ENCODE results near the gene RAE1.
A peak's percentile ranks its signal among the peaks of the same experiment; 100 is the strongest.

The RAE1 gene

DNA sequence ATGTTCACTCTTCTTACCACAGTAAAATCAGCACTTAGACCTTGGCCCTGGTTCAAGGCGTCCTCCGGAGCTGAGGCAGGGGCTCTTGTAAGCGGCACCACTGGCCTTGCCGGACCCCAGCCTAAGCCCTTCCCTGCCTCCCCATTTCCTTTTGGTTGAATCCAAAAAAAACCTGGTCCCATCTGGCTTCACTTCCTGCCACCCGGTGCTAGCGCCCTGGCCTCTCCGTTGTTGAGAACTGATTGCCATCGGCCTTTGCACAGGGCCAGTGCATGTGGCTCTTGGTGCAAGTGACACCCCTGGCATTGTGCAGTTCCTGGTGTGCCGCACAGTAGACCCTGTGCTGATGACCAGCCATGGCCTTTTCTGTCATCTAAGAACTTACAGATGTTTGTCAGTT is 21.1 kb downstream of the RAE1 start:
- no peak for DNase-seq (ENCODE audit: low spot score)

DNA sequence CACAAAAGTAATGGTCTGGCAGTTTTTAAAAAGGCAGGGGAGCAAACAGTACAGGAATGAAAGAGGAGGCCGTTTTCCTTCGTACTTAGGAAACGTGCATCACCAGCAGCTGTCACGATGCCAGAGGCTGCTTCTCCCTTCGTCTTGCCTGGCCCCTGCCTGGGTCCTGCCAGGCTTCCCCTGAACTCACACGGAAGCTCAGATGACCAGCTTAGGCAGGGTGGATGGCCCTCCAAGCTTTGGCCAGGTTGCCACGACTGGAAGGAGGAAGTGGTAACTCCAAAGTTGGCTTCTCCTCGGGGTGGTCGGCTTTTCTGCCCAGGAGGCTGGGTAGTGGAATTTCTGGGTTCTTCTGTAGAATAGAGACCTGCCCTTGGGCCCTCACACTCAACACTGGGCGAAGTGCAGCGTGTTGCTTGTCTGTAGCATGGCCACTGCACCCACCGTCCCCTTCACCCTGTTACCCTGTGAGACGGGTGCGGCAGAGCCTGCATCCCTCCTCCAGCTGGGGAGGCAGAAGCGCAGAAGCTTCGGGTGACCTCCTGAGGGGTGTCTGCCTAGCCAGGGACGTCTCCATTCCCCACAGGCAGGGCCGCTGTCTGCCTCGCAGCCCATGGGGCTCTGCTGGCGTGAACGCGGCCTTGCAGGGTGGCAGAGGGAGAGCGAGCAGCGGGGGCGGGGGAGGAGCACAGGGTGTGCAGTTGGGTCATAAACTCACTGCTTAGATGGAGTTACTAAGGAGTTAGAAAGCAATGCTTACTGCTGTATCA is 21.7 kb downstream of the RAE1 start:
- no peak for DNase-seq (ENCODE audit: low spot score)

DNA sequence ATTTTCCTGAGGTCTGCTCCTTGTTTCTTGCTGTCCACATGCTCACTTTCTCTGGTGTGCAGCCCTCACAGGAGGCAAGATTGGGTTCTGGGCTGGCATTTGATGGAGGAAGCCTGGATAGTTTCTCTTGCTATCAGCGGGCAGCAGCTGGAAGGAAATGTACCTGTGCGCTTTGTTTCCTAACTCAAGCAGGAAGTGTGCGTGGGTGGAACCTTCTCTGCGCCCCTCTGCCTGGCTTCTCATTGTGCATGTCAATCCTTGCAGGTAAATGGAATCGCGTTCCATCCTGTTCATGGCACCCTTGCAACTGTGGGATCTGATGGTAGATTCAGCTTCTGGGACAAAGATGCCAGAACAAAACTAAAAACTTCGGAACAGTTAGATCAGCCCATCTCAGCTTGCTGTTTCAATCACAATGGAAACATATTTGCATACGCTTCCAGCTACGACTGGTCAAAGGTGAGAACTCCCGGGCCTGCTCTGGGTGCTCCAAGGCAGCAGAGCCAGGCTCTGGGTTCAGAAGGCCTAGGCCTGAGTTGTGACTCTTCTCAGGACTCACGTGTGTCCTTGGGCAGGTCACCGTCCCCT is 23.4 kb downstream of the RAE1 start:
- no peak for DNase-seq (ENCODE audit: low spot score)

DNA sequence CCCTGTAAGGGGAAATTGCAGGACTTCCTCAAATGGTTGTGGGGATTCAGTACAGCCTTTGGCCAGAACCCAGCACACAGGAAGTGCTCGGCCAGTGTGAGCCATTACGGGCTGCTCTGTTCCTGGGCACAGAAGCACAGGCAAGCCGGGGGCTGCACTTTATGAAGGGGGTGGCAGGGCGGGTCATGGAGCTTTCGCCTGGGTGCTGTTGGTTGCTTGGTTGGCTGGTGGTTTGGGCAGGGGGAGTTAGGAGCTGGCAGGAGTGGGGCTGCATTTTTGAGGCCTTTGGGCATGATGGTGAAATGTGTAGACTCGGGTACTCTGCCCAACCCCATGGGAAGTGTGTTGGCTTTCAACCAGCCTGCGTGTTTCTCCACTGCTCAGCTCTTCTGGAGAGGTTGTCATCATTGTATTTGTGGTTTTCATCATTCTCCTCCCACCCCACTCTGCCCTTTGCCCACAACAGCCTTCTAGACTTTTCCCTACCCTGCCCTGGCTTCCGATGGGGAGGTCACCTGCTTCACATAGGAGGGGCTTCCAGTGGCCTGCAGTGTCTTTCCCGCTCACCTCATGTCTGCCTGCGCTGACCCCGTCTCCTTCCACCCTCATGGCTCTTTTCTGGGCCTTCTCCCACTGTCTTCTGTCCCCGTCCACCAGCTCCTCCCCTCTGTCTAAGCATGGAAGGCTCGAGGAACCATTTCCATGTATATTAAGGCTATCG is 24.0 kb downstream of the RAE1 start:
- no peak for DNase-seq (ENCODE audit: low spot score)

DNA sequence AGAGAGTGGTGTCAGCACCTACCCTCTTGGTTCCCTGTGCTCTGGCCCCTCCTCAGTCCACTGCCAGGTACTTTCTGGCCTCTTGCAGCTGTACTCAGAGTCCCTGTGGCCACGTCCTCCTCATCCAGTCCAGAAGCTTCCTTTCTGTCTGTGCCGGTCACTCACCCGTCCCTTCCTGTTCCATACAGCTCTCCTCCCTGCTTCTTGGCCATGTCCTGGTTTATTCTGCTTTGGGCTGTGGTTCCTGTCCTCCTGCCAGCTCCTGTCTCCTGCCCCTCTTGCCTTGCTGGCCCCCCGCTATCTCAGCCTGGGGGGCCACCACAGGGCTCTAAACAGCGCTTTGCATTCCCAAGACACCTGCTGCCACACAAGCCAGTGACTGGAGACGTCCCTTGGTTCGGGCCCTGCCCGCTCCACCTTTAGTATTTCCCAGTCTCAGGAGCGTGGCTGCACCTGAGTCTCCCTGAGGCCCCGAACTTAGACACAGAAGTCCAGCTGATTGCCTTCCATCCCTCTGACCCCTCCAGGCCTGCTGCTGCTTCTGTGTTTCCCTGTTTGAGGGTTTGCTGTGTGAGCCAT is 24.7 kb downstream of the RAE1 start:
- no peak for DNase-seq (ENCODE audit: low spot score)

DNA sequence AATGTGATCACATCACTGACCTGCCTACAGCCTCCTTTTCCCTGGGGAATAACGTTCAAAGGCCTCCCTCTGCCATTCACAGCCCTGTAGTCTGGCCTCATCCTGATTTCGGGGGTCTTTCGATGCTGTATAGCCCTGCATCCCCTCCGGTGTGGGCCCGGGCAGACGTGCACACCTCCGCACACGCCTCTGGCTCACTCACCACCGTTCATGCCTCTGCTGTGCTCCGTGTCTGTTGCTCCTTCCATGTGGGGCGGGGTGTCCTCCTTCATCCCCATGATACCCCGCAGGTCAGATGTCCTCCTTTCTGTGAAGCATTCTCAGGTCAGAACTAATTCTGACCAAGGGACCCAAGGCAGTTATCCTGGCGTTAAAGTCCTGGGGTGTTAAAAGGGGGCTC is 26.3 kb downstream of the RAE1 start:
- DNase-seq (ENCODE audit: low spot score) = no peak

DNA sequence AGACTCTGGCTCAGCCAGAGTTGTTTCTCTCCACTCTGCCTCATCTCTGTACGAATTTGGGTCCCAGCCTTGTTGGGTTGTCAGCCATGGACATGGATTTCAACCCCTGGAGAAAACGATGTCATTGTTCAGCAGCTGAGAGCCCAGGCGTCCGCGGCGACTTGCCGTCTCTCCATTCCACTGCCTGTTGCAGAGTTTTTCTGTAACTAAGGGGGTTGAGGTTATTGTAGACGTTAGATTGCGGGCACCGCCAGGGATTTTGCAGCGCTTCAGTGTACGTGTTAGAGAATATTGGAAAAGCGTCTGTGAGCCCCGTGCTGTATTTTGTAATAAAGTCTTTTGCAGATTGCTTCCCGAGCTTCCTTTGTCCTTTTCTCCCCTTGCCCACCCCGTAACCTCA is 27.1 kb downstream of the RAE1 start:
- DNase-seq (ENCODE audit: low spot score) = no peak

DNA sequence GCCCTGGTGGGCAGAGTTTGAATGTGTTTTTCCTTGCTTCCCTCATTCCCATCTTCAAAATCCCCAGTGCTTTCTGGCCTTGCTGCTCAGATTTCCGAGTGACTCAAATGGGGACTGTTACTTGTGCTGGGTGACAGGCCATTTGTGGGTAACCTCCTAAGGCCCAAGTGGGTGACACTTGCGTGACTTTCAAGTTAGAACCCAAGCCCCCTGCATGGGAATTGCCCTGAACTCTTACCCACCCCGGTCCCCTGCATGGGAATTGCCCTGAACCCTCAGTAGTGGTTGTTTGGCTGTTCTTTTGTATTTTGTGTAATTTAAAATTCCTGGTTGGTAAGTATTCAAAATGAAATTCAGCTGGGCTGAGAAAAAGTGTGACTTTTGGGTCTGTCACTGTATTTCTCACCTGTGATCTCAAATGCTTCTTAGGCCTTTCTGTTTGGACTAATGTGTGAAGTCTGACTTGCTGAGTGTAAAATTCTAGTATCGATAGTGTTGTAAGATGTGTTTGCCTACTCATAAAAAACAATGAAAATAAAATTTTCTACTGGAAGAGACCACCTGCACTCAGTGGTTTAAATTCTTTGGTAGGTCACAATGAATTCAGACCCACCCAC is 27.7 kb downstream of the RAE1 start:
- DNase-seq (ENCODE audit: low spot score) = no peak

DNA sequence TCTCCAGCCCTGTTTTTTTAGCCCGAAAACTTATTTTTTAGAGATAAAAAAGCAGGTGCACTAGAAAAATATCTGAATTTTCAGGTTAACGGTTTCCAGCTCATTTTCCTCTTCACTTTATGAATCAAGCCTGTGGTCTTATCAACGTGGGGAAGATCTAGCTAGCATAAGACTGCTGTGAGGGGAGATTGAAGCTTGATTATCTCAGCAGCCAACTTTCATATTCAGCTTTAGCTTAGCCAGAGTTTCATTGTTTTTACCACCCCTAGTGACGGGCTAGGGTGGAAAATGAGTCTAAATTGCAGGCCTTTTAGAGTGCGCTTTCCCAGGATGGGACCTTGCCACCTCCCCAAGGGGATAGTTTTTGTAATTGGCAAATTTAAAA is 28.2 kb downstream of the RAE1 start:
- DNase-seq (ENCODE audit: low spot score) = no peak

DNA sequence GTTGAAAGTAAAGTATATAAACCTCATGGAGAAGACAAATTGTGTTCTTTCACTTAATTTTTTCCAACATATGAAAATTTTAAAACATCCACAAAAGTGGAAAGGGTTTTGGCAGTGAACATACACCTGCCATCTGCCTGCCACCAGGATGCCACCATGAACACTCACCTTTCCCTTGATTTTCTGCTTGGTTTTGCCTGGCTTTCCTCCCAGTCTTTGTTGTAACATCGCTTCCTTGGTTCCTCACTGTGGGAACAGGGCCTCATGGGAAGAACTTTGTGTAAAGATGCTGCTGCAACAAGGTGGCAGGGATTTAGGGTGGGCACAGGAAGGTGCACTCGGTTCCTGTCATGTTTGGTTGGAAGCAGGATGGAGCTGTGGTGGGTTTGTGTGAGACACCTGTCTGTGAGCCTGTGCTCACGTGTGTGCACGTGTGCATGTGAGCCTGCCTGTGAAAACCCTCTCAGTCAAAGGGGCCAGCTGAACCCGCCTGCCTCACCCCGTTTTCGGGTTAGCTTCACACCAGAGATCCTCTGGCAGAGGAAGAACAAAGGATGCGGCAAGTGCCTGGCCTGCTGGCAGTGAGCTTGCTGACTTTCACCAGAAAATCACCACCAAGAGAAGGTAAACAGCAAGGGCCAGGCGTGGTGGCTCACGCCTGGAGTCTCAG is 29.2 kb downstream of the RAE1 start:
- DNase-seq (ENCODE audit: low spot score) = no peak

DNA sequence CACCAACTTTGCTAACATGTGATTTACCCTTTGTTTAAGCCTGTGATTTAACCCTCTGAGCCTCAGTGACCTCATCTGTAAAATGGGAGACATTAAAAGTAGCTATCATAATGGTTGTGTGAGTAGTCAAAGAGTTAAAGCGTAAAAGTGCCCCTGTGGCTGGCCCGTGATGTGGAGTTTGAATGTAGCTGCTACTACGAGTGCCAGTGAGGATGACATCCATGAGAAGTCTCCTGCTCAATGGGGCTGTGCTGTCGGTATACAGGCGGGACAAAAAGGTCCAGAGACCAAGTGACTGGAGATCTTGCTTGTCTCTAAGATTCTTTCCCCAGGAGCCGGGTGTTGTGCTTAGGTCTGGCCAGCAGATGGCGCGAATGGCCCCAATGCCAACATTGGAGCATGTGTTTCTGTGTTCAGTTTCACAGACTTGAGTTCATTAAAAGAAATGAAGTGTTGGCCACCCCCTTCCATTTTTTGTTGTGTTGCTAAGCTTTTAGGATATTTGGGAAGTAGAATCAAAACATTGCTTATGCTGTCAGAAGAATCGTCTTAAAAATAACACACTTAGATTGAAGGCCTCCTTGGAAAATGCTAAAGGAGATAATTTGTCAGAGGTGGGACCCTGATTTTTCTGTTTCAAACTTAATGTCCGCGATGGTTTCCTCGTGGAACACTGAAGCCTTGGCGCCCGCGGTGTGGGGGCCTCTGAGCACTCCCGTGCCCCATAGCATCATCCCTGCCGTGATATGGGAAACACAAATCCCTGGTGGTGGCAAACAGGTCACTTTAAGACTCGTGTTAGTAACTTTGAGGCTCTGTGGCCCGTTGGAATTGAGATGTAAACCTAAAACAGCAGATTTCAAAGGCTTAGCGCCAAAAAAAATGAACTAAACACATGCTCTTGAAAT is 30.8 kb downstream of the RAE1 start:
- DNase-seq (ENCODE audit: low spot score) = peak; percentile 86

DNA sequence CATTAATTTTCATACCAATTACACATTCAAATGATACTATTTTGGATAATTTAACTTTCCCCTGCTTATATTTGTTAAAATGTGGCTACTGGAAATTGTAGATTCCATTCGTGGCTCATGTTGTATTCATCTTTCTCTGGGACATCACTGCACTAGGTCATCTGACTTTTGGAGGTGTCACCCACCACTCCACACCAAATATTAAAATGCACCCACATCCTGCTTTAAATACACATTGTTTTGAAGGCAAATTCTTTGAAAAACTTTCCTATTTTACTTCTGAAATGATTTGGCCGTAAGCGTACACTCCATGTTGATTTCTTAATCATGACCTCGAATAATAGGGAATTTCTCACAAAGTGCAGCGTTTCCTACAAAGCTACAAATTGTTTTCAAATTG is 31.5 kb downstream of the RAE1 start:
- no peak for DNase-seq (ENCODE audit: low spot score)

DNA sequence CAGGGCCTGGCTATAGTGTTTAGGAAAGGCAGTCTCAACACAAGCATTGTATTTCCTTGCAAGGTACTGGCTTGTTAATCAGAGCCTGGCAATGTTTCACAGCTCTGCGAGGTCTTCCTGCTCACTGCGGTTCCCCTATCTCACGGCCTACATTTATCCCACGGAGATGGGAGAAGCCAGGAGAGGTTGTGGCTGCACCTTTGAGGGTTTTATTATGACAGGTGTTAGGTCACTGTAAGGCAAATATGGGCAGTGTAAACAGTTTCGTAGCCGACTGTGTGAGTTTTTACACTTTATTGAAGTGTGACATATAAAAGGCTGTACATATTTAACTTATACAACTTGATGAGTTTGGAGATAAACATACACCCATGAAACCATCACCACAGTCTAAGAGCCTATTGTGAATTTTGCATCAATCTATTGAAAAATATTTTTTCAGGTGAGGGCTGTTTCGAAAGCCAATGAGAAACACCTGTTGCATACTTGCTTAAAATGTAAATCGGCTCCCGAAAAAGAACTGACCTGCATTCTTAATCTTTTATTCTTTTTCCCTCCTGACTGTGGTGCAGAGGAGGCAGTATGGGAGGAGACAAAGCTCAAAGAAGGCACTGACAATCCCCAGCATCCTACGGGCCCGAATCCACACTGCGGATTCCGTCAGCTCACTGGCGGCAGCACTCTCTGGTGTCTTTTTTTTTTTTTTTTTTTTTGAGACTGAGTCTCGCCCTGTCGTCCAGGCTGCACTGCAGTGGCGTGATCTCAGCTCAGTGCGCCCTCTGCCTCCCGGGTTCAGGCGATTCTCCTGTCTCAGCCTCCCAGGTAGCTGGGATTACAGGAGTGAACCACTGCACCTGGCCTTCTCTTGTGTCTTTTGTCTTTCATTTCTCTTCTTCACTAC is 32.6 kb downstream of the RAE1 start:
- DNase-seq (ENCODE audit: low spot score) = no peak

DNA sequence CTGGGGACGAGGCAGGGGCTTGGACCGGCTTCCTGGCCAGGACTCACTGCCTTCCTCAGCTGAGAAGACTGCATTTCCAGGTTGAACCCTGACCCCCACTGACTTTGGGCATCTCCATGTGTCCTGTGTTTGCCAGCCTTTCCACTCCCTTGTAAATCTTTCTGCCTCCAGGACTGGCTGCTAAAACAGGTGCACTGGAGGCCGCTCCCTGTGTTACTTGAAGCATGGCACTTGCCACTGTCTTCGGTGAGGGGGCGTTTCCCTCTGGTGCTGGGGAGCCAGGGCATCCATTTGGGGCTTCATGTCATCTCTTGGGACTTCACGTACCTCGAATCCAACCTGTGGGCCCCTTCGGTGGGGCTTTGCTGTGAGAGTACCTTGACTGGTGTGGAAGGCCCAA is 33.4 kb downstream of the RAE1 start:
- no peak for DNase-seq (ENCODE audit: low spot score)

DNA sequence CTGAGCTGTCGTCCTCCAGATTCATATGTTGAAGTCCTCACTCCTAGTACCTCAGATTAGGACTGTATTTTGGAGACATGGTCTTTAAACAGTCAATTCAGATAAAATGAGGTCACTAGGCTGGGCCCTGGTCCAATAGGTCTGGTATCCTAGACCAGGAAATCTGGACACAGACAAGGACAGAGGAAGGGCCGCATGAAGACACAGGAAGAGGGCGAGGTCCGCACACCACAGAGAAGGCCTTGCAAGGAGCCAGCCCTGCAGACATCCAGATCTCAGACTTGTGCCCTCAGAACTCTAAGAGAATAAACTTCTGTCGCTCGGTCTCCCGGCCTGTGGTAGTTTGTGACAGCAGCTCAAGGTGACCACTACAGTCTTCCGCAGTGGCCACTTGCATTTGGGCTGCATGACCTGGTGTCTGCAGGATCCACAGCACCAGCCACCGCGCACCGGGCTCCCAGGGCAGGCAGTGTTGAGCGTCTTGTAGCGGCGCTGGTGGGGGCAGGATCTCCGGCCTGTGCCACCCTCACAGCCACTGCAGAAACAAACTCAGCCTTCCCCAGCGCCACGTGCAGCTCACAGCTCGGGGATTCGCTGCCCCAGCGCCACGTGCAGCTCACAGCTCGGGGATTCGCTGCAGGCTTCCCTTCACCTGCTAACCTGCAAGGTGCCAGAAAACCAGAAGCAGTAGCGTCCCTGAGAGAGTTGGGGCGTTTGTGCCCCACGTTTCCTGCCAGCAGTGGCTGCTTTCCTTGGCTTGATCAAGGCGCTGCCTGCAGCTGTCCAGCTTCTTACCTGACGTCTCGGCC is 34.1 kb downstream of the RAE1 start:
- no peak for DNase-seq (ENCODE audit: low spot score)

DNA sequence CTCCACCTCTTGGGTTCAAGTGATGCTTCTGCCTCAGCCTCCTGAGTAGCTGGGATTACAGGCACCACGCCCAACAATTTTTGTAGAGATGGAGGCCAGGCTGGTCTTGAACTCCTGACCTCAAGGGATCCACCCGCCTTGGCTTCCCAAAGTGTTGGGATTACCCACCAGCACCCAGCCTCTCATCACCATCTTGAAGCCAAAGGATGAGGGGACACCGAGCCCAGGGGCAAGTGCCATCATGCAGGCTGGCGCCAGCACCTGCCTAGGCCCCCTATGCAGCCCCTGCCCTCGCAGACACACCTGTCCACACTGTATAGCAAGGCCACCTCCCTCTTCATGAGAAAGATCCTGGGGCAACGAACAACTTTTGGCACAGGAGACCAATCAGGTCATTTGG is 34.9 kb downstream of the RAE1 start:
- no peak for DNase-seq (ENCODE audit: low spot score)

DNA sequence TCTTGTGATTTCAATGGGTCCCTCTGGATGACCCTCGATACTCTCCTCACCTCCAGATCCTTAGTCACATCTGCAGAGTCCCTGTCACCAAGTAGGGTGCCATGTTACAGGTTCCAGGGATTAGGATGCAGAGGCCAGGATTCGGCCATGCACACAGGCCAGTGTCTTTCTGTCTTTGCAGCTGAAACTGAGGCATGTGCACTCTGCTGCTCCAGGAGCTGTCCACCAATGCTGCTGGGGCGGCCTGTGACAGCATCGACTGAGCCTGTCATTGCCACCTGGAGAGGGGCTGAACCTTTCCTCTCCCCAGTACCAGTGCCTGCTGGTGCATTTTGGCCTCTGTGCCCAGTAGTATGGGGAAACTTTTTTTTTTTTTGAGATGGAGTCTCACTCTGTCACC is 35.7 kb downstream of the RAE1 start:
- no peak for DNase-seq (ENCODE audit: low spot score)

DNA sequence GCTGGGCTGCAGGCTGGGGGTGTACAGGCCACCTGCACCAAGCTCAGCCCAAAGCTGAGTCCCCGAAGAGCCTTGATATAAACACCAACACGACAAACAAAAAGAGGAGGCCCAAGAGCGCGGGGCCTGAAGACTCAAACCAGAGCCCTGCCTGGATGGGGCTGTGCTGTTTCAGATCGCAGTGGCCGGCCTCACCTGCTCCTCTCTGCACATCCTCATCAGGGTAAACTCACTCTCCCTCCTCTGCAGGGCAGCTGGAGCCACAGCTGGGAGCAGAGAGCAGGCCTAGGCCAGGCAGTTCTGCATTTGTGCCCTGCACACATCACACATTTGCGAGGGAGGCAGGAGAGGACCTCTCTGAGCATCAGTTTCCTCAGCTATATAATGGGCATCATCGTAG is 36.4 kb downstream of the RAE1 start:
- no peak for DNase-seq (ENCODE audit: low spot score)

DNA sequence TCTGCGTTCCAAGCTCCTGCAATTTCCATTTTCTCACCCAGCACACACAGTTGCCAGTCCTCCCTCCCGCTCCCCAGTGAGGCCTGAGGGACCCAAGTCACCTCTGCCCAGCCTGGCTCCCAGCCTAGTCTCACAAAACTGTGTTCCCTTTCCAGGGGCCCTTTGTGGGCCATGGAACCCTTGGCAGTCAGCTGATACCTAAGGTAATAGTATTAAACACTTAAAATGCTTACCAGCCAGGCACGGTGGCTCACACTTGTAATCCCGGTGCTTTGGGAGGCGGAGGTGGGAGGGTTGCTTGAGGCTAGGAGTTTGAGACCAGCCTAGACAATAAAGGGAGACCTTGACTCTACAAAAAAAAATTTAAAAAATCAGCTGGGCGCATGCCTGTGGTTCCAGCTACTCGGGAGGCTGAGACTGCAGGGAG is 36.9 kb downstream of the RAE1 start:
- DNase-seq (ENCODE audit: low spot score) = no peak
